NT2/D1 (cell line): ENCODE data around the gene SLC1A2.

ENCODE experiments used
- DNase-seq: peaks from one replicate; pipeline ENCODE4 v3.0.0-alpha.2; 2011; ENCODE audit warnings: low read depth, low spot score
- H3K27me3 ChIP-seq: 2 replicates; pipeline ENCODE4 v1.6.0; 2011; ENCODE audit warnings: mild to moderate bottlenecking; ENCODE audit not compliant: insufficient read length, insufficient read depth
- H3K36me3 ChIP-seq: 2 replicates; pipeline ENCODE4 v1.6.1; 2011; ENCODE audit warnings: mild to moderate bottlenecking, low read length, mixed read lengths; ENCODE audit not compliant: insufficient read depth, insufficient read length
- H3K4me1 ChIP-seq: 2 replicates; pipeline ENCODE4 v1.5.1; 2011; ENCODE audit not compliant: insufficient read depth, insufficient read length
- H3K4me3 ChIP-seq: 2 replicates; pipeline ENCODE4 v1.5.1; 2011; ENCODE audit warnings: low read depth; ENCODE audit not compliant: insufficient read length
- H3K9ac ChIP-seq: 2 replicates; pipeline ENCODE4 v1.6.0; 2011; ENCODE audit warnings: low read depth; ENCODE audit not compliant: insufficient read length
- H3K9me3 ChIP-seq: 2 replicates; pipeline ENCODE4 v1.5.1; 2011; ENCODE audit warnings: mild to moderate bottlenecking, low read length; ENCODE audit not compliant: insufficient read depth
- SUZ12 ChIP-seq: IDR thresholded peaks from 2 replicates; pipeline ENCODE4 v1.6.1; 2011; ENCODE audit not compliant: insufficient read length, insufficient read depth; ENCODE audit errors: extremely low read depth
- YY1 ChIP-seq: IDR thresholded peaks from 2 replicates; pipeline ENCODE4 v1.6.1; 2011; ENCODE audit not compliant: insufficient read length, insufficient read depth
- ZNF274 ChIP-seq: IDR thresholded peaks from 2 replicates; pipeline ENCODE4 v1.6.1; 2011; ENCODE audit warnings: mild to moderate bottlenecking, low read depth, low read length

Gene SLC1A2

GRCh38 chr11:35363246-35363801 lies 56.0 kb downstream of the SLC1A2 start:
- no peaks in the 10 kb centered on the region for H3K36me3 ChIP-seq
- H3K4me3 ChIP-seq = no peak overlapping the region
- H3K4me1 ChIP-seq = no peaks in the 10 kb centered on the region
- H3K27me3 ChIP-seq = no peaks in the 10 kb centered on the region
- TF ChIP-seq YY1 = no peak
- no peak for TF ChIP-seq ZNF274
- no peak overlapping the region for H3K9ac ChIP-seq
- DNase-seq = no peak
- H3K9me3 ChIP-seq = peaks cover 8% of the 10 kb centered on the region; the same call in 1 of the 2 replicates

- DNase-seq = no peak
- Histone ChIP-seq H3K4me3 (no peak overlapping the region), H3K27me3 (no peaks in the 10 kb centered on the region), H3K4me1 (no peaks in the 10 kb centered on the region), H3K36me3 (no peaks in the 10 kb centered on the region), H3K9ac (no peak overlapping the region), H3K9me3 (peaks cover 8% of the 10 kb centered on the region; the same call in 1 of the 2 replicates)
- no peak for TF ChIP-seq YY1
- TF ChIP-seq SUZ12 = no peak
- no peak for TF ChIP-seq ZNF274
Observed at GRCh38 chr11:35362521-35362980, 56.8 kb downstream of the SLC1A2 start.

- Histone ChIP-seq H3K4me1 (no peaks in the 10 kb centered on the region), H3K4me3 (no peak overlapping the region), H3K9ac (no peak overlapping the region), H3K27me3 (no peaks in the 10 kb centered on the region), H3K36me3 (no peaks in the 10 kb centered on the region), H3K9me3 (no peaks in the 10 kb centered on the region)
- DNase-seq = no peak
- TF ChIP-seq YY1 (no peak), SUZ12 (no peak), ZNF274 (no peak)
Observed at GRCh38 chr11:35360055-35360530, 59.3 kb downstream of the SLC1A2 start.

GRCh38 chr11:35359321-35360054 lies 59.9 kb downstream of the SLC1A2 start:
- no peak for TF ChIP-seq YY1
- TF ChIP-seq SUZ12 = no peak
- TF ChIP-seq ZNF274 = no peak
- DNase-seq = no peak
- Histone ChIP-seq H3K27me3 (no peaks in the 10 kb centered on the region), H3K9me3 (no peaks in the 10 kb centered on the region), H3K9ac (no peak overlapping the region), H3K36me3 (no peaks in the 10 kb centered on the region), H3K4me1 (no peaks in the 10 kb centered on the region), H3K4me3 (no peak overlapping the region)

- no peaks in the 10 kb centered on the region for H3K9me3 ChIP-seq
- DNase-seq = no peak
- no peak overlapping the region for H3K9ac ChIP-seq
- TF ChIP-seq YY1 = no peak
- TF ChIP-seq SUZ12 = no peak
- TF ChIP-seq ZNF274 = no peak
- no peak overlapping the region for H3K4me3 ChIP-seq
- no peaks in the 10 kb centered on the region for H3K27me3 ChIP-seq
- no peaks in the 10 kb centered on the region for H3K36me3 ChIP-seq
- H3K4me1 ChIP-seq = no peaks in the 10 kb centered on the region
Observed at GRCh38 chr11:35358391-35358790, 61.0 kb downstream of the SLC1A2 start.

- no peaks in the 10 kb centered on the region for H3K4me1 ChIP-seq
- DNase-seq = no peak
- H3K4me3 ChIP-seq = no peak overlapping the region
- H3K36me3 ChIP-seq = no peaks in the 10 kb centered on the region
- H3K9ac ChIP-seq = no peak overlapping the region
- TF ChIP-seq YY1 (no peak), SUZ12 (no peak), ZNF274 (no peak)
- H3K9me3 ChIP-seq = no peaks in the 10 kb centered on the region
- no peaks in the 10 kb centered on the region for H3K27me3 ChIP-seq
Observed at GRCh38 chr11:35357923-35358322, 61.4 kb downstream of the SLC1A2 start.

GRCh38 chr11:35355102-35355749 lies 64.1 kb downstream of the SLC1A2 start:
- H3K4me3 ChIP-seq = no peak overlapping the region
- TF ChIP-seq YY1 = no peak
- no peak for TF ChIP-seq SUZ12
- H3K36me3 ChIP-seq = no peaks in the 10 kb centered on the region
- H3K9ac ChIP-seq = no peak overlapping the region
- H3K4me1 ChIP-seq = no peaks in the 10 kb centered on the region
- no peaks in the 10 kb centered on the region; the same call in 1 of the 2 replicates for H3K9me3 ChIP-seq
- no peaks in the 10 kb centered on the region for H3K27me3 ChIP-seq
- DNase-seq = no peak
